OCI-LY3 (cell line): ENCODE measurements around the gene MTA1.

Experiments
- EZH2phosphoT487 ChIP-seq: fragments of 200-600 bp; shearing (Covaris generic); IDR thresholded peaks from 2 replicates; pipeline ENCODE4 v1.6.1; 2018; ENCODE audit warnings: antibody characterized with exemption, mixed run types, low read depth
- TF ChIP-seq, protein P1 (sequence below): fragments of 200-600, 300-600 bp; sonication (generic); IDR thresholded peaks from 2 replicates; pipeline ENCODE4 v1.5.1; 2014; ENCODE audit warnings: antibody characterized with exemption, low read length, low read depth

DNA sequence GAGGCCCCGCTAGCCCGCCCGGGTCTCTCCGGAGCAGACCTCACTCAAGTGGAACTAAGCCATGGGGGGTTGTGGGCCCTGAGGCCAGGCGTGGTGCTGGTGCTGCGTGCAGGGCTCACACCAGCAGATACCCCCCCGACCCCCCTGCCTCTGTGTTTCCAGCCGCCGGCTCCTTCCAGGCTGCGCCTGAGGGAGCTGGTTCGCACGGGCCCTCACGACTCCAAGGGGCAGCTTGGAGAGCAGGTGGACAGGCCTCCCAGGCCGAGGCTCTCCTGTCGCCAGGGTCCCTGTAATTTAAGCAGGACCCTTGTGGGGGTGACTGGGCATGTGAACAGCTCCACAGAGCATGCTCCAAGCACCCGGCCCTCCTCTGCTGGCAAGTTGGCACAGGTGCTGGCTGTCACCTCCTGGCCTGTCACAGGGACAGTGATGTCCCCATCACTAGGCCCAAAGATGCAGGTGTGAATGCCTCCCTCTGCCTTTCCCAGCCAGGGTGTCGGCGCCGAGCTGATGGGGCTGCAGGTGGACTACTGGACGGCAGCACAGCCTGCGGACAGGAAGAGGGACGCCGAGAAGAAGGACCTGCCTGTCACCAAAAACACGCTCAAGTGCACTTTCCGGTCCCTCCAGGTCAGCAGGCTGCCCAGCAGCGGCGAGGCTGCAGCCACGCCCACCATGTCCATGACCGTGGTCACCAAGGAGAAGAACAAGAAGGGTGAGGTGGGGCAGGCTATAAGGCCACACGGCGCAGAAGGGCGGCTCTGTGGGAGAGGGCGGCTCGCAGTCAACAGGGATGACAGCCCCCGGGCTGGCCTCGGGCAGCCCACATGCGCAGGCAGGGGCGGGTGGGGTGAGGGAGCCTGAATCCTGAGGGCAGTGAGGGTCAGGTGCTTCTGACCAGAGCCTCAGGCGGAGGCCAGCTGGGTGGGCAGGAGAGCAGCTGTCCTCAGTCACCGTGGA is 27.2 kb upstream of the MTA1 start:
- TF ChIP-seq, protein P1, sequence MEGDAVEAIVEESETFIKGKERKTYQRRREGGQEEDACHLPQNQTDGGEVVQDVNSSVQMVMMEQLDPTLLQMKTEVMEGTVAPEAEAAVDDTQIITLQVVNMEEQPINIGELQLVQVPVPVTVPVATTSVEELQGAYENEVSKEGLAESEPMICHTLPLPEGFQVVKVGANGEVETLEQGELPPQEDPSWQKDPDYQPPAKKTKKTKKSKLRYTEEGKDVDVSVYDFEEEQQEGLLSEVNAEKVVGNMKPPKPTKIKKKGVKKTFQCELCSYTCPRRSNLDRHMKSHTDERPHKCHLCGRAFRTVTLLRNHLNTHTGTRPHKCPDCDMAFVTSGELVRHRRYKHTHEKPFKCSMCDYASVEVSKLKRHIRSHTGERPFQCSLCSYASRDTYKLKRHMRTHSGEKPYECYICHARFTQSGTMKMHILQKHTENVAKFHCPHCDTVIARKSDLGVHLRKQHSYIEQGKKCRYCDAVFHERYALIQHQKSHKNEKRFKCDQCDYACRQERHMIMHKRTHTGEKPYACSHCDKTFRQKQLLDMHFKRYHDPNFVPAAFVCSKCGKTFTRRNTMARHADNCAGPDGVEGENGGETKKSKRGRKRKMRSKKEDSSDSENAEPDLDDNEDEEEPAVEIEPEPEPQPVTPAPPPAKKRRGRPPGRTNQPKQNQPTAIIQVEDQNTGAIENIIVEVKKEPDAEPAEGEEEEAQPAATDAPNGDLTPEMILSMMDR: no peak
- no peak for TF ChIP-seq EZH2phosphoT487
